ENCODE data around the gene UBA1. TPM values are rescaled to one million over a fixed set of nuclear protein-coding genes. Genes with fewer than 3 reads are reported as not detected.

The UBA1 gene
- total RNA-seq, 1 experiment from 2014 or later = 275 TPM

- H2AFZ ChIP-seq (ENCODE audit: low read depth, low read length, poor library complexity, severe bottlenecking) = no peak overlapping the region
- H3K27ac ChIP-seq (ENCODE audit: low read depth, low read length) = no peak overlapping the region
- DNase-seq (ENCODE audit: low read depth, low spot score) = no peak
- no peak for ATAC-seq
- no peaks in the 10 kb centered on the region for H3K27me3 ChIP-seq (ENCODE audit: insufficient read depth, low read length)
- ChIA-PET CTCF (no interaction called here), RAD21 (ENCODE audit: low non-redundant PET in 1 of 2, low total read pairs in 2 of 2, uncharacterized antibody in 2 of 2, unreplicated experiment in 2 of 2) (no interaction called here), POLR2A (no interaction called here)
- no peaks in the 10 kb centered on the region for H3K9me2 ChIP-seq (ENCODE audit: insufficient read depth)
- no peak overlapping the region for H3K9ac ChIP-seq (ENCODE audit: low read length)
- intact Hi-C loops (cut with micrococcal nuclease) = loop anchor here (10.0 kb wide), 1 partner anchor 55 kb away; no protein-coding TSS in a partner anchor
- no peaks in the 10 kb centered on the region for H3K4me1 ChIP-seq (ENCODE audit: control insufficient read depth in 1 of 2, insufficient read depth in 2 of 2, low read length in 2 of 2)
- no peak overlapping the region for H3K4me3 ChIP-seq (replicated peaks in 1 of 2; ENCODE audit: low read depth in 1 of 2, low read length in 2 of 2)
- H3K36me3 ChIP-seq (ENCODE audit: control insufficient read depth in 1 of 2, insufficient read depth in 2 of 2, low read length in 2 of 2) = no peaks in the 10 kb centered on the region; a peak in 1 of 4 replicates
- H4K20me1 ChIP-seq (ENCODE audit: insufficient read depth) = no peaks in the 10 kb centered on the region
- no peak overlapping the region for H3K4me2 ChIP-seq (ENCODE audit: low read length)
- H3K9me3 ChIP-seq (ENCODE audit: control insufficient read depth in 1 of 2, insufficient read depth in 1 of 2, low read depth in 1 of 2, low read length in 2 of 2) = no peaks in the 10 kb centered on the region
- no TSS peak for BruUV-seq (replicated peaks)
- peaks cover 22% of the 10 kb centered on the region for H3K79me2 ChIP-seq (ENCODE audit: insufficient read depth, low read length)
- TF ChIP-seq TCF7L2 (IDR thresholded peaks at IDR 0.05; ENCODE audit: borderline replicate concordance, extremely low read depth, insufficient read depth, insufficient read length) = no peak
- TF ChIP-seq EGR1 (IDR thresholded peaks at IDR 0.05; ENCODE audit: low read depth) = no peak
- TF ChIP-seq ELF1 (IDR thresholded peaks at IDR 0.05; ENCODE audit: borderline replicate concordance, low read depth) = no peak
- no peak for TF ChIP-seq FOSL1 (IDR thresholded peaks at IDR 0.05; ENCODE audit: low read depth)
- TF ChIP-seq POLR2AphosphoS5 (IDR thresholded peaks at IDR 0.05; ENCODE audit: low read depth, low read length) = no peak
- TF ChIP-seq ZNF274 (IDR thresholded peaks at IDR 0.05; ENCODE audit: low read depth, low read length) = no peak
- TF ChIP-seq EZH2 (IDR thresholded peaks at IDR 0.05) = no peak
- TF ChIP-seq RAD21 (IDR thresholded peaks at IDR 0.05; ENCODE audit: low read depth) = no peak
- TF ChIP-seq ZFX (IDR thresholded peaks at IDR 0.05) = no peak
- no peak for TF ChIP-seq SP1 (IDR thresholded peaks at IDR 0.05; ENCODE audit: low read depth)
- TF ChIP-seq, protein P1, sequence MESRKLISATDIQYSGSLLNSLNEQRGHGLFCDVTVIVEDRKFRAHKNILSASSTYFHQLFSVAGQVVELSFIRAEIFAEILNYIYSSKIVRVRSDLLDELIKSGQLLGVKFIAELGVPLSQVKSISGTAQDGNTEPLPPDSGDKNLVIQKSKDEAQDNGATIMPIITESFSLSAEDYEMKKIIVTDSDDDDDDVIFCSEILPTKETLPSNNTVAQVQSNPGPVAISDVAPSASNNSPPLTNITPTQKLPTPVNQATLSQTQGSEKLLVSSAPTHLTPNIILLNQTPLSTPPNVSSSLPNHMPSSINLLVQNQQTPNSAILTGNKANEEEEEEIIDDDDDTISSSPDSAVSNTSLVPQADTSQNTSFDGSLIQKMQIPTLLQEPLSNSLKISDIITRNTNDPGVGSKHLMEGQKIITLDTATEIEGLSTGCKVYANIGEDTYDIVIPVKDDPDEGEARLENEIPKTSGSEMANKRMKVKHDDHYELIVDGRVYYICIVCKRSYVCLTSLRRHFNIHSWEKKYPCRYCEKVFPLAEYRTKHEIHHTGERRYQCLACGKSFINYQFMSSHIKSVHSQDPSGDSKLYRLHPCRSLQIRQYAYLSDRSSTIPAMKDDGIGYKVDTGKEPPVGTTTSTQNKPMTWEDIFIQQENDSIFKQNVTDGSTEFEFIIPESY (IDR thresholded peaks at IDR 0.05; ENCODE audit: extremely low read depth, insufficient replicate concordance, low read length) = no peak
- no peak for TF ChIP-seq ATF3 (IDR thresholded peaks at IDR 0.05)
- no peak for TF ChIP-seq SIN3A (IDR thresholded peaks at IDR 0.05; ENCODE audit: low read depth)
- TF ChIP-seq MAX (IDR thresholded peaks at IDR 0.05) = no peak
- TF ChIP-seq YY1 (IDR thresholded peaks at IDR 0.05; ENCODE audit: extremely low read depth, insufficient replicate concordance, low read depth, low read length) = no peak
- TF ChIP-seq CBX3 (IDR thresholded peaks at IDR 0.05; ENCODE audit: low read depth) = no peak
Observed at GRCh38 chrX:47239898-47240545, 46.4 kb downstream of the UBA1 start.
